Measurements from ENCODE around the gene SLC39A11.

DNA sequence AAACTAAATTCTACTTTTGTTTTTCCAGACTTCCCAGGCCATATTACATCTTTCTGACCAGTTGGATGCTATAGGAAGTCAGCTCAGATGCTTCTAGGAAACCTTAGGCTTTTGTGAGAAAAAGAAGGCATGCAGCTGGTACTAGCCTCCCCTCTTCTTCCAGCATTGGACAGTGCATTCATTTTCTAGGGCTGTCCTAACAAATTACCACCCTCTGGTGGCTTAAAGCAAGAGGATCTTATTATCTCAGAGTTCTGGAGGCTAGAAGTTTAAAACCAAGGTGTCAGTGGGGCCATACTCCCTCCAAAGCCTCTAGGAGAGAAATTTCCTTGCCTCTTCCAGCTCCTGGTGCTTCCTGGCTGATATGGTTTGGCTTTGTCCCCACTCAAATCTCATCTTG lies 467.8 kb downstream of the SLC39A11 start:
- TF ChIP-seq CTBP1 (IDR thresholded peaks at IDR 0.05; ENCODE audit: borderline replicate concordance) (no peak), ZNF384 (IDR thresholded peaks at IDR 0.05) (no peak), NFRKB (IDR thresholded peaks at IDR 0.05) (no peak), LEF1 (IDR thresholded peaks at IDR 0.05; ENCODE audit: borderline replicate concordance) (no peak), ELF4 (IDR thresholded peaks at IDR 0.05) (no peak), FOXA1 (IDR thresholded peaks at IDR 0.05) (no peak), SUZ12 (IDR thresholded peaks at IDR 0.05) (no peak), FOXM1 (IDR thresholded peaks at IDR 0.05; ENCODE audit: borderline replicate concordance) (no peak), FOXK2 (IDR thresholded peaks at IDR 0.05) (no peak), BHLHE40 (IDR thresholded peaks at IDR 0.05; ENCODE audit: borderline replicate concordance) (no peak), HDGF (IDR thresholded peaks at IDR 0.05; ENCODE audit: borderline replicate concordance) (no peak), TARDBP (IDR thresholded peaks at IDR 0.05) (no peak), SP1 (IDR thresholded peaks at IDR 0.05) (no peak), L3MBTL2 (conservative IDR thresholded peaks at IDR 0.05) (no peak)
